ENCODE results near the gene GTF2IRD1.
"Not testable (repeated sequence)": the region's sequence is repeated elsewhere in the genome, so short reads cannot be mapped to it uniquely, and the experiment has no call there.

Gene GTF2IRD1

GRCh38 chr7:74409571-74409970 lies 44.1 kb upstream of the GTF2IRD1 start:
- no peak overlapping the region for H3K4me3 ChIP-seq (replicated peaks; ENCODE audit: low read depth, low read length)
- no peak for DNase-seq (ENCODE audit: extremely low read depth, low read depth)
- no peak for TF ChIP-seq CTCF (IDR thresholded peaks at IDR 0.05; ENCODE audit: low read depth, low read length, missing control alignments)

GRCh38 chr7:74410772-74411171 lies 42.9 kb upstream of the GTF2IRD1 start:
- H3K4me3 ChIP-seq (replicated peaks; ENCODE audit: low read depth, low read length): no peak overlapping the region
- no peak for DNase-seq (ENCODE audit: extremely low read depth, low read depth)
- no peak for TF ChIP-seq CTCF (IDR thresholded peaks at IDR 0.05; ENCODE audit: low read depth, low read length, missing control alignments)

GRCh38 chr7:74411571-74411970 lies 42.1 kb upstream of the GTF2IRD1 start:
- H3K4me3 ChIP-seq (replicated peaks; ENCODE audit: low read depth, low read length); DNase-seq (ENCODE audit: extremely low read depth, low read depth): not testable (repeated sequence)

GRCh38 chr7:74412056-74412455 lies 41.6 kb upstream of the GTF2IRD1 start:
- H3K4me3 ChIP-seq (replicated peaks; ENCODE audit: low read depth, low read length): no peak overlapping the region
- no peak for TF ChIP-seq CTCF (IDR thresholded peaks at IDR 0.05; ENCODE audit: low read depth, low read length, missing control alignments)
- no peak for DNase-seq (ENCODE audit: extremely low read depth, low read depth)

- TF ChIP-seq CTCF (IDR thresholded peaks at IDR 0.05; ENCODE audit: low read depth, low read length, missing control alignments): no peak
- no peak for DNase-seq (ENCODE audit: extremely low read depth, low read depth)
- H3K4me3 ChIP-seq (replicated peaks; ENCODE audit: low read depth, low read length): no peak overlapping the region
Measured at GRCh38 chr7:74412603-74413002, 41.1 kb upstream of the GTF2IRD1 start.

GRCh38 chr7:74414595-74415333 lies 38.9 kb upstream of the GTF2IRD1 start:
- not testable (repeated sequence) for H3K4me3 ChIP-seq (replicated peaks; ENCODE audit: low read depth, low read length); DNase-seq (ENCODE audit: extremely low read depth, low read depth)

GRCh38 chr7:74417419-74417971 lies 36.2 kb upstream of the GTF2IRD1 start:
- no peak for DNase-seq (ENCODE audit: extremely low read depth, low read depth)
- peak; percentile 97 for TF ChIP-seq CTCF (IDR thresholded peaks at IDR 0.05; ENCODE audit: low read depth, low read length, missing control alignments)
- no peak overlapping the region for H3K4me3 ChIP-seq (replicated peaks; ENCODE audit: low read depth, low read length)

- no peak for TF ChIP-seq CTCF (IDR thresholded peaks at IDR 0.05; ENCODE audit: low read depth, low read length, missing control alignments)
- no peak for DNase-seq (ENCODE audit: extremely low read depth, low read depth)
- no peak overlapping the region for H3K4me3 ChIP-seq (replicated peaks; ENCODE audit: low read depth, low read length)
Measured at GRCh38 chr7:74418076-74418475, 35.6 kb upstream of the GTF2IRD1 start.
